HG02571 (cell line): ENCODE data around the gene PLEKHO2.

Experiments
- ATAC-seq: cut with Tn5 transposase; IDR thresholded peaks from one replicate; pipeline ENCODE4 v1.9.1; 2021; ENCODE audit warnings: mild to moderate bottlenecking, moderate library complexity; ENCODE audit not compliant: unreplicated experiment

PLEKHO2 gene

GRCh38 chr15:64855205-64855975 lies 13.7 kb downstream of the PLEKHO2 start:
- no peak for ATAC-seq

DNA sequence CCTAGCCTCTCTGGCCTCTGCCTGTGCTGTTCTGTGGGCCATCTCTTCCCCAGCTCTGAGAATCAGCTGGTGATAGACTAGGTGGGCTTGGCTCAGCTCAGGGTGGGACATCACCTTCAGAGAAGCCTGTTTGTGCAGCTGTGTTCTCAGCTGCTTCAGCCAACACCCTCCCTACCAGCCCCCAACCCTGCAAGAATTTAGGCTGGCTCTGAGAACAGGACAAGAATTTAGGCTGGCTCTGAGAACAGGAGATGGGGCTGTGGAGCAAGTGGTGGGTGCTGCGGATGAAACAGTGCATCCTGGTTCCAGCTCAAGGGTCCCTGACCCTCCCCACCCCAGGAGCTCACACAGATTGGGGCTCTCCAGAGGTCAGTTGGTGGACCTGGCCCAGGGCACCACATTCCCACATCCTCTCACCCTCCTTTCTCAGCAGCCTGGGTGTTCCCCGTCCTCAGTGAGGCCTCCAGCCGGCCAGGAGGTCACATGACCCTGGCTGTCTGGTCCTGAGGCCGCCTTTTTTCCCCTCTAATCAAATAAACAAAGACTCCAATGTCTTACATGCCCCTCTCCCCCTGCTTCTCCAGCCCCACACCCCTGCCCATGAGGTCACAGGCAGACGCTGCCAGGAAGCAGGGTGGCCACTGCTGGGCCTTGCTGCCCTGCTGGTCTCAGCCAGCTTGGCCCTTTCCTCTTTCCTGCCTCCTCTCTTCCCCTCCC lies 14.9 kb downstream of the PLEKHO2 start:
- ATAC-seq, result no peak

DNA sequence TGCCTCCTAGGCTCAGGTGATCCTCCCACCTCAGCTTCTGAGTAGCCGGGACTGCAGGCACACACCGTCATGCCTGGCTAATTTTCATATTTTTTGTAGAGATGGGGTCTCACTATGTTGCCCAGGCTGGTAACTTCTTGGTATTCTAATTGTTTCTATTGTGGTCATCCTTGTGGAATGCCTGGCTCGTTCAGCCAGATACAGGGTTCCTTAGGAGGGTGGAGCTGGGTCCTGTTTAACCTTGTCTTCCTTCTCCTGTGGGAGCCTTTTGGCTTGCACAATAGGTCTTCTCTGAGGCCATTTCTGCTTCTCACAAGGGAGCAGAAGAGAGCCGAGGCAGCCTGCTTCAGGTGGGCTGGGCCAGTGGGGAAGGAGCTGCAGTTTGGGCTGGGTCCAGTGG lies 15.7 kb downstream of the PLEKHO2 start:
- no peak for ATAC-seq

DNA sequence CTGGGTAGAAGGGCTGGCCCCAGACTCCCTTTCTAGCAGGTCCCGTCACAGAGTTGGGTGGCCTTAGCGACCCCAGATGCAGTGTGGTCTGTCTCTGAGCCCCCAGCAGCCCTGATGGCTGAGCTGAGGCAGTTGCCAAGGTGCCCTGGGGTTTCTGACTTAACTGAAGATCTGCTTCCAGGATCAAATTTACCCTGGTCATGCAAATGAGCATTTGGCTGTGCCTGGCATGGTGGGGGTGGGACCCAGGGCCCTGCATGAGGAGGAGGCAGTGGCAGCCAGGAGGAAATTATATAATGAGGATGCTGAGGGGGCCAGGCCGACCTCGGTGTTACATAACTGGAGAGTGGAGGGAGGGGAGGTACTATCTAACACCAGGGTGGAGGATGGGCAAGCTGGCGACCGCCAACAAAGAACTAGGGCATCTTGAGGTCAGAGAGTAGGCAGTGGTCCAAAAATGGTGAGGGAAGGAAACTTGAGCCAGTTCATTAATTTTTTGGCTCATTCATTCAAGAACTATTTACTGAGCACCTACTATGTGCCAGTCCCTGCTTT lies 16.4 kb downstream of the PLEKHO2 start:
- no peak for ATAC-seq

DNA sequence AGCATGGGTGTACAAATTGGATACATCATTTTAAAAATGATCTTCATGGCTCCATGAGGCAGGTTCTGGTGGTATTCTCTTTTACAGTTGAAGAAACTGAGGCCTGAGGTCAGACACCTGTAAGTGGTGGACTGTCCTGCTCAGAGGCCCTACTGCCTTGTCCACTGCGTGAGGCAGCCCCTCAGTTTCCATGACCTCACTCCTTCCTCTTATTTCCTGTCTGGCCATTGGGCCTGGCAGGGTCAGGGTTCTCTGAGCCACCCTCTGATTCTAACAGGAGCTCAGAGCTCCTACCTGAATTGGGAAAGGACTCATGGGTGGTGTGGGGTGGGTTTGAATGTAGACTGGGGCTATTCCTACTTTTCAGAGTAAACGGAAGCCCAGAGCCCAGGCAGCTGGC lies 17.5 kb downstream of the PLEKHO2 start:
- no peak for ATAC-seq

- ATAC-seq, result no peak
These were observed 19.6 kb downstream of the PLEKHO2 start for GRCh38 chr15:64861331-64861730.

- no peak for ATAC-seq
These were observed 20.2 kb downstream of the PLEKHO2 start for GRCh38 chr15:64861960-64862359.

GRCh38 chr15:64862408-64862807 lies 20.7 kb downstream of the PLEKHO2 start:
- no peak for ATAC-seq

DNA sequence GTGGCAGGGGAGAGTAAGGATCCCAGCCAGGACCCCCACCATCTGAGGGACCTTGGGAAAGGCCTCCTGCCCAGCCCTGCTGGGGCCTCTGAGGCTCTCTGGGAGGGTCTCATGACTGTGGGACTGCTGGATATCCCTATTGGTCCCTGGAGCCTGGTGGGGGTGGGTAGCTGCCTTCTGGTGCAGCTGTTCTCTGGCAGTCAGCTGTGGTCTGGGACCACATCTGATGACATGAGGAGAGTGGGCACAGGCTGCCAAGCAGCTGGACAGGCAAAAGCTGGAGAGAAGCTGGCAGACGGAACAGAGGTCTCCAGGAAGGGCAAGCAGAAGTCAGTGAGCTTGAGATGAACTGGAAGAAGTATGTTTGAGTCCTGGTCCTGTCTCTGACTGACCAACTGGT lies 22.4 kb downstream of the PLEKHO2 start:
- no peak for ATAC-seq

- peak; percentile 47 for ATAC-seq
These were observed 23.6 kb downstream of the PLEKHO2 start for GRCh38 chr15:64865126-64865997.

GRCh38 chr15:64865998-64866520 lies 24.3 kb downstream of the PLEKHO2 start:
- no peak for ATAC-seq

GRCh38 chr15:64869501-64869900 lies 27.8 kb downstream of the PLEKHO2 start:
- ATAC-seq, result no peak

DNA sequence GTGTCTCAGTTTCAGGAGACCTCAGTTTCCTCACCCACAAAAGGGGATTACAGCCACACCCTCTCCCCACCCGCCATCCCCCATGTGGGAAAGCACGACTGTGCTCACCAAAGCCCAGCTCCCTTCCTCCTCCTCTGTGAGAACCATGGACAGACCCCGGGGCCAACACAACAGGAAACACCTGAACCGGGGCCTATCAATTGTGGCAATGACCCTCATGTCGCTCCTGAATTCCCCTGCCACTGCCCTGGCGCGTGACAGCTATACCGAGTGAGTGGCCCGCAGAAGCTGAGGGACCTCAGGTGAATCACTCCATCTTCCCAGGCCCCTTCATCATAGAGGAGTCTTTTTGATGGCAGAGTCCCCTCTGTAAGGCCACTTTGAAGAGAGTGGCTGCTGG lies 28.6 kb downstream of the PLEKHO2 start:
- no peak for ATAC-seq

- ATAC-seq, result no peak
These were observed 34.0 kb downstream of the PLEKHO2 start for GRCh38 chr15:64875641-64876223.

- no peak for ATAC-seq
These were observed 35.7 kb downstream of the PLEKHO2 start for GRCh38 chr15:64877435-64877834.

DNA sequence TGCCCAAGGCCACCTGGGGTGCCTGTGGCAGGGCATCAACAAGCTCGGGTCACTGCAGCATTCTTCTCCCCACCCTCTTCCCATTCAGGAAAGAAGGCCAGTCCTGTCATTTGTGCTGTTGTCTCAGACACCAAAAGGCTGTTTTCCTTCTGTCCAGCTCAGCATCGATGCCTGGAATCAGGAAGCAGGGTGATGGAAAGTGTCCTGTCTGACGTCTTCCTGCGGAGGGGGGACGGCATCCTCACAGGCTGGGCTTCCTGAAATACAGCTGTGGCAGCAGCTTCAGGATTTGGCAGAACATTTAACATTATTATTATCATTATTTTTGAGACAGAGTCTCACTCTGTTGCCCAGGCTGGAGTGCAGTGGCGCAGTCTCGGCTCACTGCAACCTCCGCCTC lies 37.0 kb downstream of the PLEKHO2 start:
- ATAC-seq, result no peak

- peak; percentile 23 for ATAC-seq
These were observed 41.4 kb downstream of the PLEKHO2 start for GRCh38 chr15:64883100-64883581.

GRCh38 chr15:64883997-64884511 lies 42.3 kb downstream of the PLEKHO2 start:
- ATAC-seq, result peak; percentile 50

DNA sequence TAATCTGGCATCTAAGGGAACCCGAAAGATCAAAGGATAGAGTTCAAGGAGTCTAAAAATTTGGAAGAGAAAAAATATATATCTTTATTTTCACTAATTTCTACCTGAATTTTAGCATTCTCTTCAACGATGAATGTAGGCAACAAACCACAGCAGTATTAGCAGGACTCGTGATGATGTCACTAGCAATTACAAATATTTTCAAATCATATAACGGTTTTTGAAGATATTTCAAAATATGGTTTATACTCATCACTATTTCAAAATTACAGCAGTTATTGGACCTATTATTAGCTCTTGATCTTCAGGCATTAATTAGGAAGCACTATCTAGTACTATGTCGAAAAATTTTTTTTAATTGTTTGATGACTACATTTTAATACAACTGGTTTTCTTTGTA lies 43.0 kb downstream of the PLEKHO2 start:
- ATAC-seq, result no peak

GRCh38 chr15:64888336-64888735 lies 46.6 kb downstream of the PLEKHO2 start:
- ATAC-seq, result no peak
